Epithelial cell of esophagus (primary cell): Measurements from ENCODE around the gene IGF1R.

ENCODE experiments used
- DNase-seq: peaks from one replicate; pipeline ENCODE4 v3.0.0; 2010; ENCODE audit warnings: low read depth
- H3K4me3 ChIP-seq: 2 replicates; pipeline ENCODE4 v1.5.1; 2011; ENCODE audit warnings: mild to moderate bottlenecking, low read length, control low read depth
- CTCF ChIP-seq: IDR thresholded peaks from 2 replicates; pipeline ENCODE4 v1.5.1; 2011; ENCODE audit warnings: low read depth, mild to moderate bottlenecking, low read length, control low read depth, inconsistent platforms; ENCODE audit not compliant: insufficient read depth; ENCODE audit errors: missing control alignments

IGF1R gene

GRCh38 chr15:98743177-98743576 lies 94.8 kb downstream of the IGF1R start:
- H3K4me3 ChIP-seq, result no peak overlapping the region
- DNase-seq, result peak; percentile 77
- no peak for TF ChIP-seq CTCF

- H3K4me3 ChIP-seq, result no peak overlapping the region
- TF ChIP-seq CTCF, result no peak
- DNase-seq, result no peak
Measured at GRCh38 chr15:98744506-98744905, 96.2 kb downstream of the IGF1R start.

GRCh38 chr15:98745179-98745578 lies 96.8 kb downstream of the IGF1R start:
- no peak overlapping the region for H3K4me3 ChIP-seq
- DNase-seq, result peak; percentile 88
- TF ChIP-seq CTCF, result no peak

- DNase-seq, result peak; percentile 89
- H3K4me3 ChIP-seq, result no peak overlapping the region
- no peak for TF ChIP-seq CTCF
Measured at GRCh38 chr15:98745650-98746374, 97.5 kb downstream of the IGF1R start.

GRCh38 chr15:98746375-98747155 lies 98.2 kb downstream of the IGF1R start:
- peak; percentile 55 for DNase-seq
- no peak overlapping the region for H3K4me3 ChIP-seq
- no peak for TF ChIP-seq CTCF

GRCh38 chr15:98751767-98752166 lies 103.4 kb downstream of the IGF1R start:
- DNase-seq, result peak; percentile 47
- no peak overlapping the region for H3K4me3 ChIP-seq
- no peak for TF ChIP-seq CTCF
